HFF-Myc (cell line): ENCODE measurements around the gene RUVBL2.
A peak's percentile ranks its signal among the peaks of the same experiment; 100 is the strongest.

Source experiments
- DNase-seq: peaks from one replicate; pipeline ENCODE4 v3.0.0-alpha.2; 2011; ENCODE audit warnings: low read depth; ENCODE audit errors: extremely low read depth
- H3K4me3 ChIP-seq: replicated peaks from 2 replicates; pipeline ENCODE4 v1.5.1; 2011; ENCODE audit warnings: low read depth, mild to moderate bottlenecking, control low read depth, low read length
- TF ChIP-seq, protein P1 (sequence below): IDR thresholded peaks from 2 replicates; pipeline ENCODE4 v1.5.1; 2012; ENCODE audit warnings: mild to moderate bottlenecking, low read depth, low read length, control low read depth; ENCODE audit errors: missing control alignments

The RUVBL2 gene

DNA sequence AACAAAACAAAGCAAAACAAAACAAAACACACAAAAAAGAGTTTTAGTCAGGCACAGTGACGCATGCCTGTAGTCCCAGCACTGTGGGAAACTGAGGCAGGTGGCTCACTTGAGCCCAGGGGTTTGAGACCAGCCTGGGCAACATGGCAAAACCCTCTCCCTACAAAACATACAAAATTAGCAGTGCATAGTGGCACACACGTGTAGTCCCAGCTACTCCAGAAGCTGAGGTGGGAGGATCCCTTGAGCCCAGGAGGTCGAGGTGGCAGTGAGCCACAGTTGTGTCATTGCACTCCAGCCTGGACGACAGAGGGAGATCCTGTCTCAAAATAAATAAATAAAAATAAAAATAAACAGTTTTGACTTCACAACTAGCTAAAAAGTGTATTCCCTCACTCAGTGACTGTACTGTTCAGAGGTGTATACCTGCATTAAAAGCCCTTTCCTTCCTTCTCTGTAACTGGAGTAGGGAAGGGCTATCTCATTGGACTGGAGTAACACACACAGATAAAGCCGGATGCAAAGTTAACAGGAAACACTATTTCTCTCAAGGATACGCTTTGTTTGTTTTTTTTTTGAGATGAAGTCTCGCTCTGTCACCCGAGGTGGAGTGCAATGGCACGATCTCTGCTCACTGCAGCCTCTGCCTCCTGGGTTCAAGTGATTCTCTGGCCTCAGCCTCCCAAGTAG lies 42.7 kb upstream of the RUVBL2 start:
- TF ChIP-seq, protein P1, sequence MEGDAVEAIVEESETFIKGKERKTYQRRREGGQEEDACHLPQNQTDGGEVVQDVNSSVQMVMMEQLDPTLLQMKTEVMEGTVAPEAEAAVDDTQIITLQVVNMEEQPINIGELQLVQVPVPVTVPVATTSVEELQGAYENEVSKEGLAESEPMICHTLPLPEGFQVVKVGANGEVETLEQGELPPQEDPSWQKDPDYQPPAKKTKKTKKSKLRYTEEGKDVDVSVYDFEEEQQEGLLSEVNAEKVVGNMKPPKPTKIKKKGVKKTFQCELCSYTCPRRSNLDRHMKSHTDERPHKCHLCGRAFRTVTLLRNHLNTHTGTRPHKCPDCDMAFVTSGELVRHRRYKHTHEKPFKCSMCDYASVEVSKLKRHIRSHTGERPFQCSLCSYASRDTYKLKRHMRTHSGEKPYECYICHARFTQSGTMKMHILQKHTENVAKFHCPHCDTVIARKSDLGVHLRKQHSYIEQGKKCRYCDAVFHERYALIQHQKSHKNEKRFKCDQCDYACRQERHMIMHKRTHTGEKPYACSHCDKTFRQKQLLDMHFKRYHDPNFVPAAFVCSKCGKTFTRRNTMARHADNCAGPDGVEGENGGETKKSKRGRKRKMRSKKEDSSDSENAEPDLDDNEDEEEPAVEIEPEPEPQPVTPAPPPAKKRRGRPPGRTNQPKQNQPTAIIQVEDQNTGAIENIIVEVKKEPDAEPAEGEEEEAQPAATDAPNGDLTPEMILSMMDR = no peak
- H3K4me3 ChIP-seq = no peak overlapping the region
- no peak for DNase-seq

DNA sequence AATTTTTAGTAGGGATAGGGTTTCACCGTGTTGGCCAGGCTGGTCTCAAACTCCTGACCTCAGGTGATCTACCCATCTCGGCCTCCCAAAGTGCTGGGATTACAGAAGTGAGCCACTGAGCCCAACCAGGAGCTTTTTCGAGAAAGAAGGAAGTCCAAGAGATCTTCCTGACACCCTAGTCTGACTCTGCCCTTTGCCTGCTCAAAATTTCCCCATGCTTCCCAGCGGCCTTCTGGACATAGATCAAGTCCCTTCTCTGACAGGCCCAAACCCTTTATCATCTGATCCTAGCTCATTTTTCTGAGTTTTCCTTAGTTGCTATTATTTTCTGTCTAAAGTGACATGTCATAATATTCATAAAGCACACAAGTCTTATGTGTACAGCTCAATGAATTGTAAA lies 40.5 kb upstream of the RUVBL2 start:
- TF ChIP-seq, protein P1 = no peak
- H3K4me3 ChIP-seq = no peak overlapping the region
- no peak for DNase-seq

GRCh38 chr19:48953990-48954594 lies 39.6 kb upstream of the RUVBL2 start:
- H3K4me3 ChIP-seq = peak overlapping the region; percentile 95
- TF ChIP-seq, protein P1 = no peak
- DNase-seq = no peak

DNA sequence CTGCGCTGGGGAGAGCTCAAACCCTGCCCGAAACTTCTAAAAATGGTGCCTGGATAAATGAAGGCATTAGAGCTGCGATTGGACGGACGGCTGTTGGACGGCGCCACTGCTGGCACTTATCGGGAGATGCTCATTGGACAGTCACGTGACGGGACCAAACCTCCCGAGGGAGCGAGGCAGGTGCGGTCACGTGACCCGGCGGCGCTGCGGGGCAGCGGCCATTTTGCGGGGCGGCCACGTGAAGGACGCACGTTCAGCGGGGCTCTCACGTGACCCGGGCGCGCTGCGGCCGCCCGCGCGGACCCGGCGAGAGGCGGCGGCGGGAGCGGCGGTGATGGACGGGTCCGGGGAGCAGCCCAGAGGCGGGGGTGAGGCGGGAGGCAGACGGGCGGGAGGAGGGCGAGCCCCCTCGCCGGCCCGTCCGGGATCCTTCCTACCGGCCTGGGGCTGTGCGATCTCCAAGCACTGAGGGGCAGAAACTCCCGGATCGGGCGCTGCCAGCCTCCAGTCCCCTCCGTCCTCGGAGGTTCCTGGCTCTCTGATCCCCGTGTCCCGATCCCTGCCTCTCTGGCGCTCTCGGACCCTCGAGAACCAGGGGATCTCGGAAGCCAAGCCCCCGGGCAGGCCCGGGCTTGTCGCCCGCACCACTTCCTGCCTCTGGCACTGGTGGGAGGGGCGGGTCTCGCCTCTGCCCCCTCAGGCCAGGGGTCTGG lies 38.9 kb upstream of the RUVBL2 start, which contains the start of gene BAX:
Gene BAX (plus strand): TSS at position 281 of the 713 bp plus-strand sequence. CDS start 54 bp downstream, at position 335.
- peak within 1 kb of the TSS; percentile 95 for H3K4me3 ChIP-seq
- peak; percentile 87 for DNase-seq
- TF ChIP-seq, protein P1 = no peak

DNA sequence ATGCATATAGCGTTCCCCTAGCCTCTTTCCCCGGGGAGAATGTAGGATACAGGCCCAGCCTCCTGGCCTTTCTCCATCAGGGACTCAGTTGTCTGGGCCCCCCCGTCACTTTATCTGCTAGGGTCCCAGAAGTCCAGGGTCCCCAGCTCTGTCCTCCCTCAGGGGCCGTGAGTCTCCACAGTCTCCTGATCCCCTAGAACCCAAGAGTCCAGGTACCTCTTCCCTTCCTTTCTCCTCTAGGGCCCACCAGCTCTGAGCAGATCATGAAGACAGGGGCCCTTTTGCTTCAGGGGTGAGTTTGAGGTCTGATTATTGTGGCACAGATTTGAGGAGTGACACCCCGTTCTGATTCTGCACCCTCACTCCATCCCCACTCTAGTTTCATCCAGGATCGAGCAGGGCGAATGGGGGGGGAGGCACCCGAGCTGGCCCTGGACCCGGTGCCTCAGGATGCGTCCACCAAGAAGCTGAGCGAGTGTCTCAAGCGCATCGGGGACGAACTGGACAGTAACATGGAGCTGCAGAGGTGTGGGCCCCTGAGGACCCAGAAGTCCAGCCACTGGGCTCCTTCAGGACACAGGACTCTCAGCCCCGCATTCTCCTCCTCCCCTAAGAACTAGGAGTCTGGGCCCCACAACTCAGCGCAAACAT lies 38.3 kb upstream of the RUVBL2 start:
- peak overlapping the region; percentile 95 for H3K4me3 ChIP-seq
- DNase-seq = no peak
- TF ChIP-seq, protein P1 = no peak

GRCh38 chr19:48958006-48958405 lies 35.7 kb upstream of the RUVBL2 start:
- no peak for DNase-seq
- TF ChIP-seq, protein P1 = no peak
- no peak overlapping the region for H3K4me3 ChIP-seq
